HG02763 (cell line): ENCODE data around the gene FLNC.

Experiments
- ATAC-seq: cut with Tn5 transposase; IDR thresholded peaks from one replicate; pipeline ENCODE4 v1.9.1; 2021; ENCODE audit warnings: mild to moderate bottlenecking, moderate library complexity; ENCODE audit not compliant: unreplicated experiment

Gene FLNC

GRCh38 chr7:128831178-128831993 lies 1.2 kb downstream of the FLNC start:
- no peak for ATAC-seq

- no peak for ATAC-seq
Measured at GRCh38 chr7:128831994-128832879, 2.0 kb downstream of the FLNC start.

DNA sequence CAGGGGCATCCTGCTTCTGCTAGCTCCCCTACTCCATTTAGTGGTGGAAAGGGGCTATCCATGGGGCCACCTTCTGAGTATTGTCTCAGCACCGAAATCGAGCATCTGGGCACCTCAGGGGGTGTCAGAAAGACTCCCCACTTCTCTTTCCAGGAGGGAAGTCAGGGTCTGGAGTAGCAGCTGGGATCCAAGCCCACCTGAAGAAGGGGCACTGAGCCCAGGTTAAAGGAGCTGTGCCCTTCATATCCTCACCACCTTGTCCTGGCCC lies 2.6 kb downstream of the FLNC start:
- ATAC-seq = no peak

DNA sequence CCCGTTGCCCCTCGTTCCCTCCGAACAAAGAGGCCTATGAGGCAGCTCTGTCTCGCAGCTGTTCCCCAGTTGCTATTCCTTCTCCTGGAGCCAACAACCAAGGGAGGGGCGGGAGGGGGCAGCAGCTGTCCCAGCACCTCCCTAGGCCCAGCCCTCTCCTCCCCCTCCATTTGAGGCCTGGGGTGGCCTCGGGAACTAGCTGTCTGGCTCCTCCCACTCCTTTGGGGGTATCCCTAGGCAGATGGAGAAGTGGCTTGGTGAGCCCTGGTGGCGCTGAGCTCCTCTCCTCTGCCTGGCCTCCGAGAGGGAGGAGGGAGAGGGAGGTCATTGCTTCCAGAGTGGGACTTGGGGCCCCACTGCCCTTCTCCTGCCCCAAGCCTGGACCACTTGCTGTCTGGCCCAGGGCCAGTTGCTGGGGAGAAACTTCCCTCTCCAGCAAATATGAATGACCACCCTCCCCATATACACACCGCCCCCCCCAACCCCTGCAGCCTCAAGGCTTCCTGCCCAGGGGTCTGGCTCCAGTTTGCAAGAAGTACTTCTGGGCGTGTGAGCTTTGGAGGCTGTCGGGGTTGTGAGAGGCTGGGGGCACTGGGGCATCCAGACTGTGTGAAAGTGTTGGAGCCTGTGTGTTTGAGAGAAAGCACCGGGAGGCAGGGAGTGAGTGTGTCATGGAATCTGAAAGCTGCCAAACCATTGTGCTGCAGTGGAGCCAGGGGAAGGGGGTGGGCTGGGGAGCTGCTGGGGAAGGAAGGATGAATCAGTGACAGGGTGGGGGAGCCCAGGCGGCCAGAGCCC lies 3.1 kb downstream of the FLNC start:
- ATAC-seq = no peak

- ATAC-seq = no peak
Measured at GRCh38 chr7:128833946-128834325, 3.7 kb downstream of the FLNC start.

- no peak for ATAC-seq
Measured at GRCh38 chr7:128835231-128835751, 5.1 kb downstream of the FLNC start.

- ATAC-seq = no peak
Measured at GRCh38 chr7:128835790-128836641, 5.8 kb downstream of the FLNC start.

GRCh38 chr7:128836729-128837348 lies 6.6 kb downstream of the FLNC start:
- no peak for ATAC-seq

GRCh38 chr7:128837521-128837921 lies 7.3 kb downstream of the FLNC start:
- ATAC-seq = no peak

DNA sequence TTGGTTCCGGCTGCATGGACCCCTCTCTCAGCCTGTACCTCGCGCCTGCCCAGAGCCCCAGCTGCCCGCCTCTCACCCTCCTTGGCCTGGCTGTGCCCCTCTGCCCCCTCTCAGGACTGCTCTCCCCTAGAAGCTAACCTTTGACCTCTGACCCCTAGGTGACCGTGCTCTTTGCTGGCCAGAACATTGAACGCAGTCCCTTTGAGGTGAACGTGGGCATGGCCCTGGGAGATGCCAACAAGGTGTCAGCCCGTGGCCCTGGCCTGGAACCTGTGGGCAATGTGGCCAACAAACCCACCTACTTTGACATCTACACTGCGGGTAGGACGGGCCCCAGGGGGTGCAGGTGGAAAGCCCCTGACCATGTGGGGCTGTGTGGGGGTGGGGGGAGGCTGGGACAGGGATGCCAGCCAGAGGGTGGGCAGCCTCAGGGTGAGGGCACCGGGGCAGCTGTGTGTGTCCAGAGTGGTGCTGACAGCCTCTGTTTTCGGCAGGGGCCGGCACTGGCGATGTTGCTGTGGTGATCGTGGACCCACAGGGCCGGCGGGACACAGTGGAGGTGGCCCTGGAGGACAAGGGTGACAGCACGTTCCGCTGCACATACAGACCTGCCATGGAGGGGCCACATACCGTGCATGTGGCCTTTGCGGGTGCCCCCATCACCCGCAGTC lies 8.0 kb downstream of the FLNC start:
- ATAC-seq = no peak

- ATAC-seq = no peak
Measured at GRCh38 chr7:128838981-128839731, 8.9 kb downstream of the FLNC start.

DNA sequence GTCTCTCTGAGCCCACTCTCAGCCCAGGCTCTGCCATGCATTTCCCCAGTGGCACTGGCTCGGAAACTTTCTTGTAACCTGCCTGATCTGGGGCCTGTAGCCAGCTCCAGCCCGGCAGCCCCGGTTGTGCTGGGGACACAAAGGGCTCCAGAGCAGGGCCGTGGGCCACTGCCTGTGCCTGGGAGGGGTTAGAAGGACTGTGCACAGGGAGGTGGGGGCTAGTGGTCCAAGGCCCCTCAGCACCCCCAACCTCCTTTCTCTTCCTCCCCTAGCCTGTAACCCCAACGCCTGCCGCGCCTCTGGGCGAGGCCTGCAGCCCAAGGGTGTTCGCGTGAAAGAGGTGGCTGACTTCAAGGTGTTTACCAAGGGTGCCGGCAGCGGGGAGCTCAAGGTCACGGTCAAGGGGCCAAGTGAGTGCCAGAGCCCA lies 9.6 kb downstream of the FLNC start:
- ATAC-seq = no peak

- ATAC-seq = no peak
Measured at GRCh38 chr7:128840326-128841170, 10.3 kb downstream of the FLNC start.

- ATAC-seq = no peak
Measured at GRCh38 chr7:128841171-128841690, 11.0 kb downstream of the FLNC start.

- no peak for ATAC-seq
Measured at GRCh38 chr7:128841921-128842673, 11.9 kb downstream of the FLNC start.
